Glomerular visceral epithelial cell (primary cell): ENCODE measurements around the gene KY.
A peak's percentile ranks its signal among the peaks of the same experiment; 100 is the strongest.

Experiments
- DNase-seq: peaks from one replicate; pipeline ENCODE4 v3.0.0-alpha.2; 2016; ENCODE audit errors: extremely low spot score

The KY gene

DNA sequence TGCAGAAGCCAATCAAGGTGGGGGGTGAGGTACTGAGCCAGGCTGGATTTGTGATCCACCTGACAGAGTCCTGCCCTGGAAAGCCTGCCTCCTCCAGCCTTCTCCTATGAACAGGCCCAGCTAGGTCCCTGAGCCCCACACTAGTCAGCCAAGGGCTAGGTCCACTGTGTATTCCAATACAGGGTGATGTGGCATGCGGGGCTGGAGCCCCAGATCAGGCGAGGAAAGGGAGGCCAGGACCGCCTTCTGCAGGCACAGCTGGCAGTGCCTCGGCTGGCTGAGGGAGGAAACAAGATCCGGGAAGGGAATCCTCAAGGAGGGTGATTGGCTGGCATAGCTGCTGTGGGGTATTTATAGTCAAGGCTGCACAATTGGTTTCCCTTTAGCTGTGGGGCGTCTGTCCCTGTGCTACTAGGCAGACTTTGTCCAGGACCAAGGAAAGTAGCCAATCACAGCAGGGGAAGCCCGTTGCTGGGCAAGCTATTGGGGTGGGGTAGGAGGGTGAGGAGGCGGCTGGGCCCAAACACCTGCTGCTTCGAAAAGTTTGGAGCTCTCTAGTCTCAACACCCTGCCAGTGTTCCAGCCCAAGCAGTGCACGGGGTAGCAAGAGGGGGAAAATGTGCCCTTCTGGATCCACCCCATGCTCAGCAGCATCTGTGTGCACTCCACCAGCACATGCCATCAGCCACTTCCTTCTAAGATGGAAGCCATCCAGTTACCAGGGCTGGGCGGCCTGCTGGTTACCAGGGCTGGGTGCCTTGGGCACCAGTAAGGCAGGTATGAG is 5.9 kb downstream of the KY start:
- DNase-seq = no peak

DNA sequence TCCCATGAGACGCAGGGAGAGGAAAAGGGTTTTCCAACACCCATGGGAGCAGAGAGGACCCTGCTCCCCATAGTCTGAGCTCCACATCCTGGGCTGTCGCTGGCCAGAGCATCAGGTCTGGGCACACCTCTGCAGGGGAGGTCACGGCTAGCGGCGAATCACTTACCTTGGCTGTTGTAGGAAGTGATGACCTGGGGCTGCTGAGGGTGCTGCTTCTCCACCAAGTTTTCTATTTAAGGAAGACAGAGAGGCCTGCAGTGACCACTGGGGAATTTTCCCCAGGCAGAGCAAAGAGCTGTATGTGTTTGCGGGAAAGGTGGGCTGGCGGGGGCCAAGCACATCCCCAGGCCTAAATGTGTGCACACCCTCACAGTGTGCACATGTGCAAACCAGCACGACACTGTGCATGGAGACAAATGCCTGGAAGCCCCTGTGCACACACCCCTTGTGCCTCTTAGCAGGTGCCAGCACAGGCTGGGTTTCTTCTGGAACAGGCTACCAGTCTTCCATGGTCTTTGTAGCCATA is 7.6 kb downstream of the KY start:
- DNase-seq = no peak

DNA sequence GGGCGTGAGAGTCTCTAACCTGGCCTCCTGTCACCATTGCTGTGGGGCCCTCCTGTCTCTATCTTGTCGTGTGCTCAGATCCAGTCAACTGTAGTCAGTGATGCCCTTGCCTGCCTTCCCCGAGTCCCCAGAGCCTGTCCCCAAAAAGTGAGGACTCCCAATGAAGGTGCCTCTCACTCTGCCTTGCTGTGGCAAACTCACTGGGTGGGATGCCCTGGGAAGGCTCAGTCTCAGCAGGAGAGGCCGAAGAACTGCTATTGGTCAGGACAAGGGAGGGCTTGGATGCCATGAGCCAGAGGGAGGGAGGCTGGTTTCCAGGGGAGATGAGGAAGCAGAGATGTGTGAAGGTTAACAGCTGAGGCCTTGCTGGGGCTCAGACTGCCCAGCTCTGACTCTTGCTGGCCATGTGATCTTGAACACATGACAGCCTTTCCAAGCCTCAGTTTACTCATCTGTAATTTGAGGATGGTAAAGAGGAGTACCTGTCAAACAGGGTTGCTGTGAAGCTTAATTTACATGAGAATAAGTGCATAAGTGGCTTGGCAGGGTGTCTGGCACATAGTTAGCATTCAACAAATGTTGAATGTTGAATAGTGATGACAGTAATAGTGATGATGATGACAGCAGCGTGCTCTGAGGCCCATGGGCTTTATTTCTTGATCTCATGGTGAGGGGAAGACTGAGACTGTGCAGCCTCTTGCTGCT is 8.2 kb downstream of the KY start:
- no peak for DNase-seq

DNA sequence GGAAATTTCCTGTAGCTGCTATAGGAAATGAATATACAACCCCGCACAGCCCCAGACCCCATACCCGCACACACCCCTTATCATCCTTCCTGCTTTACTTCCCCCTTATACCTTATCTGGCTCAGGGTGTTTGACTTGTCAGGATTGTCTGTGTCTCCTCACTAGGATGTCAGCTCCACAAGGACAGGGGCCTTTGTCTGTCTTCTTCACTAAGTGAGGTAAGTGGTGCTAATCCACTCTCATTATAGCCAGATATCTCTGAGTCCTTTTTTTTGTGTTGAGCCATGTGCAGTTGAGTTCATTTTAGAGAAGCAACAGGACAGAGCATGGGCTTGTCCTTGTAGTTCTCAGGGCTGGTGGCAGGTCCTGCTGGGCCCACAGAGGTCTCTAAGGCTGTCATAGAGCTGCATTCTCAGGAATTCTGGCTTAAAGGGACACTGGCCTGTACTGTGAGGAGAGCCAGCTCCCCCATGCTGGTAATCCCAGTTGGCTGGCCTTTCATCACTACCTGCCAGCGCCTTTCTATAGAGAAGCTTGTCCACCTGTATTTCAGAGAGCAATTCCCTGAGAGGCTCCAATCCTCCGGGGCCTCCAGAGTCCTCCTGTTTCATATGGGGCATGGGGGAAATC is 9.0 kb downstream of the KY start:
- no peak for DNase-seq

DNA sequence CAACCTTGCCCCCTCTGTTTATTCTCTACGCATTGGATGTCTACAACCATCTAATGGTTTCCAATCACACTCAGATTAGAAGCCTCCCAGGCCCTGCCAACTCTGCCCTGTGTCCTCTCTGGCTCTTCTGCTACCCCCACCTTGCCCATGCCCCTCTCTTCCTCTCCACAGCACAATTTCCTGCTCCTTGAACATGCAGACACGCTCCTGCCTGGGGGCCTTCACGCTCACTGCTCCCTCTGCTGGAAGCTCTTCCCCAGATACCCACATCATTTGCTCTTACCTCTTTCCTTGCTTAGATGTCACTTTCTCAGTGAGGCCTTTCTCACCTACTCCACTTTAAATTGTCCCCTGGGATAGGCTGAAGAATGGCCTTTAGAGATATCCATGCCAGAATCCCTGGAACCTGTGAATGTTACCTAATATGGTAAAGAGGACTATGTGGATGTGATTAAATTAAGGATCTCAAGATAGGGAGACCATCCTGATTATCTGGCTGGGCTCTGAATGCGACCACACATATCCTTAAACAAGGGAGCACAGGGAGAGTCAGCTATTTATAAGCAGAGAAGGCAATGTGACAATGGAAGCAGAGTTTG is 9.9 kb downstream of the KY start:
- peak; percentile 33 for DNase-seq

DNA sequence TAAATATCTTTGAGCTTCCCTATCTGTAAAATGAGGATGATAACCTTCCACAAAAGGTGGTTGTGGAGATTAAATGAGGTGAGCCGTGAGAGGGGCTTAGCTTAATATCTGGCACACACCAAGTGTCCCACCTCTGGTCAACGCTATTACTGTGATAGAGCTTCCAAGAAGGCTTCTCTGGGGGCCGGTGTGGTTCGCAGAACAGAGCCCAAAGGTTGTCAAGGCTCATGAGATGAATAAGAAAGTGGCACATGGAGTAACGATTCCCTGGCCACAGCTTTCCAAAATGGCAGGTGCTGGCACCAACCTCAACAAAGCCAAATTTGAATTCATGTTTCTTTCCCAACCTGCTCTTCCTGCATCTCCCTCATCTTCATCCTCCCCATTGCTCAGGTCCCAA is 10.4 kb downstream of the KY start:
- no peak for DNase-seq

DNA sequence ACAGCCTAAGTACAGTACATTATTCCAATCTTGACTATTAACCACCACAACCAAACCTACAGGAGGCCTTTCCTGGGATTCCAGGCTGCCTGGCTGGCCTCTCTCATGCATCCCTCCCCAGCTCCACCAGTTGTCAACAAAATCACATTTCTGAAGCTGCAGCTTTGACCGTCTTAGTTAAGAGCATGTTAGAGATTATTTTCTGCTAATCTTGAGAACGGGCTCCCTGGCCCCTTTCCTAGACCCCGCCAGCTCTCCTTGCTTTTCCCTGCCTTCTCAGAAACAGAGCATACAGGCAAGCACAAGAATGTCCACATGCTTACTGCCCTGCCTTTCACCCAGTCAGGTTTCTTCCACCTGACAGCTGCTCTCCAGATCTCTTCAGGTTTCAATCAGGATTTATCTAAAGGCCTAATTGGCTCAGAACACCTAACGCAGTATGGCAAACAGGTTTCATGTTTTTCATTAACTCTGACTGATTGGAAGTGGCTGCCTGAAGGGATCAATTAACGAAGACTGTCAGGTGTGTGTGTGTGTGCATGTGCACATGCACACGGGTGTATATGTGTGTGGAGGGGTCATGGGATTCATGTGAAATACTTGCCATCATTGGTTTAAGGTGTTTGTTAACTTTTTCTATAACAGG is 12.3 kb downstream of the KY start:
- no peak for DNase-seq

DNA sequence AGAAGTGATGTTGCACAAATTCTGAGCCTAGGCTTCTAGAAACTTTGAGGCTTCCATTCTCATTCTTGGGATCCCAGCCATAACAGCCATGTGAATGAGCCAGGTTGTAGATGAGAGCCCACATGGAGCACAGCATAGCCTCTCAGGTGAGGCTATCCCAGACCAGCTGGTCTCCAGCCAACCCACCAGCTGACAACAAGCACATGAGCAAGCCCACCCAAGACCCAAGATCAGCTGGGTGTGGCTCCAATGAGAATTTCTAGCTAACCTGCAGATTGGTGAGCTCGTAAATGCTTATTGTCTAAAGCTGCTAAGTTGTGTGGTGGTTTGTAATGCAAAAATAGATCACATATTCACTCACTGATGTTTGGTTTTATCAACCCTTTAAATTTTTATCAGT is 14.4 kb downstream of the KY start:
- DNase-seq = no peak

DNA sequence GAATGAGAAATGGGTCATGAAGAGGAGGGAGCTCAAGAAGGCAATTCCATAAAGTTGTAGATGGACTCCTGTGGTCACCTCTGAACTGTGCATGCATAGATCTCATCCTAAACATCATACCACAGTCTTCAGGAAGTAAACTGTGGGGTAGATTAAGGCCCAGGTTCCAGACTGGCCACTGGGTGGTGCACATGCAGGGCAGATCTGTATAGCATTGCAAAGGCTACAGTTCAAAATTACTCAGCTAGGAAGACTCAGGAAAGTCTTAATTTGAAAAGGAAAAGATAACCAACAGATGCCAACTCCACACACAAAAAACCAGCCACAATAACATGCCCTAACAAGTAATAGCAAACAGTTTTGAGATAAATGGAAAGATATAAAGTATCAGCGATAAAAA is 20.3 kb downstream of the KY start:
- peak; percentile 18 for DNase-seq

DNA sequence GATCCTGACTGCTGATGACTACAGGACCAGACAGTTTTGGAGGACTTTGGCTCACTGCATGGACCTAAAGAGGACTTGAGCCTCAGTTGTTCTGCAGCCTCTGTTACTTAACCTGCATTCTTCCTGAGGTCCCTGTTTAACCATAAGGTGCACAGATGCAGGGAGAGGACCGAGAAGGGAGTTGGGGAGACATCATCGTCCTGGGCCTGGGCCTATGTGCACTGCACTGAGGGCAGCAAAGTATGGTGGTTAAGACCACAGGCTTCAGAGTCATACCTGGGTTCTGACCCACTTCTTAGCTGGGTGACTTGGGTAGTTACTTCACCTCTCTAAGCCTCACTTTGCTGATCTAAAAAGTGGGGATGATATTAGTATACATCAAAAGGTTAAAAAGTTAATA is 21.9 kb downstream of the KY start:
- no peak for DNase-seq

DNA sequence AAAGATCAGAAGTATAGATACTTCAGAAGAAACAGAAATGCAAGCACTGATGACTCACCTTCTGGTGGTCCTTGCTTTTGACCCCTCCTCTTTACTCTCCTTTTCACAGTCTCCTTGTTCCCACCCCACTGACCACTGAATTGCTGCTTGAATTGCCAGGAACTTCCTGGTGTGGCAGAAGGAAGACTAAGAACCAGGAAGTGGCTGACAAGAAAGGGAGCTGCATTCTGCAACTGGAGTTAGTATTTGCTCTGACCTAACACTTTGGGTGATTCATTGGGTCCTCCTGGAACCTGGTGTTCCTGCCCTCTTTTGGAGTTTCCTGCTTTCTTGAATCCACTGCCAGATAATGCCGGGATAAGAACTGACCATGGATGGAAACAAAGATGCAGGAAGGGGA is 23.0 kb downstream of the KY start:
- DNase-seq = peak; percentile 19

DNA sequence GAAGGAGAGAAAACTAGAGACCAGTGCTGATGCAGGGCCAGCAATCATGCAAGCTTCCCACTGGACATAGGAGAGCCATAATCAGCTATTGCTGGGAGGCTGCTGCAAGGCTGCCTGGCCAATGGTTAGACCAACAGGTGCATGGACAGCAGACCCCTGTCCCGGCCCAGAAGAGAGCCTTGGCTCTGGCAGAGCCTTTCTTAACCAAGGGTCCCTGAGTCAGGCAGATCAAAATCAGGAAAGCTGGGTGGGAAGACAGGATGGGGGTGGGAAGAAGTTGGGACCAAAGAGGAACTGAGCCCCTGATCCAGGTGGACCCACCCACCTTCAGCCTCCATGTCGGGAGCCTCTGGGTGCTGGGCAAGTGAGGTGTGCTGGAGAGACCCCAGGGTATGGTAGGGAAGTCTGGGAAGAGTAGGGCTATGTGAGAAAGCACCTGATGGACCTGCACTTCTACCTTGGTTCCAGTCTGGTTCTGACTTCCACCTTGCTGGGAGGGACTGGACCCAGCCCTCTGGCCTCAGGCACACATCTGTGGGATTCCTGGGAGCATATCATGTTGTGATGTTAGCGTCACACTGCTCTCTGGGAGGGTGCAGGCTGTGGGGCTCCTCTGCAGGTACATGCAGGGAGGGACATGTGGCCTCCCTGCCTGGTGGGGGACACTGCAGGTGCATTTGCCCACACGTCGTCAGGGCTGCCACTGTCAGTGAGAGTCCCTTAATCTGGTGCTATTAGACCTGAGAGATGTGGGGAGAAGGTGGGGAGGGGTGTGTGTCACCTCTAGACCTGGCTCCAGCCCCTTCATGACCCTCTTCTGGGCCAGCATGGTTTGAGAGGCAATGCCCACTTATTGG is 24.7 kb downstream of the KY start:
- DNase-seq = no peak

DNA sequence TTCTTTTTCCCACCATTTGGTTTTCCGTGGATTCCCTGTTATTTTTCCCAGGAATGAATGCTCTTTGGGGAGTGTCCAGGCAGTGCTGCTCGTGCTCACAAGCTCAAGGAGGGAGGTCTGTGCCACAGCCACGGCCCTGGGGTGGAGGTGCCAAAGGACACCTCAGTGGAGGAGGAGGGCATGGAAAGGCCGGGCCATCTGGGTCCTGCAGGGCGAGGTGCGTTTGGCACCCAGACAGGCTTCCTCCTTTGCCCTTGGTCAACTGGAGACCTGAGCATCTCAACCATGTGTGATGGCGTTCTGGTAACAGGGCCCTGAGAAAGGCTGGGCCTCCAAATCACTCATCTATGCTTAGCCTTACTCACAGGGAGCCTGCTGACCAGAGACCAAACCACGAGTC is 25.4 kb downstream of the KY start:
- no peak for DNase-seq

DNA sequence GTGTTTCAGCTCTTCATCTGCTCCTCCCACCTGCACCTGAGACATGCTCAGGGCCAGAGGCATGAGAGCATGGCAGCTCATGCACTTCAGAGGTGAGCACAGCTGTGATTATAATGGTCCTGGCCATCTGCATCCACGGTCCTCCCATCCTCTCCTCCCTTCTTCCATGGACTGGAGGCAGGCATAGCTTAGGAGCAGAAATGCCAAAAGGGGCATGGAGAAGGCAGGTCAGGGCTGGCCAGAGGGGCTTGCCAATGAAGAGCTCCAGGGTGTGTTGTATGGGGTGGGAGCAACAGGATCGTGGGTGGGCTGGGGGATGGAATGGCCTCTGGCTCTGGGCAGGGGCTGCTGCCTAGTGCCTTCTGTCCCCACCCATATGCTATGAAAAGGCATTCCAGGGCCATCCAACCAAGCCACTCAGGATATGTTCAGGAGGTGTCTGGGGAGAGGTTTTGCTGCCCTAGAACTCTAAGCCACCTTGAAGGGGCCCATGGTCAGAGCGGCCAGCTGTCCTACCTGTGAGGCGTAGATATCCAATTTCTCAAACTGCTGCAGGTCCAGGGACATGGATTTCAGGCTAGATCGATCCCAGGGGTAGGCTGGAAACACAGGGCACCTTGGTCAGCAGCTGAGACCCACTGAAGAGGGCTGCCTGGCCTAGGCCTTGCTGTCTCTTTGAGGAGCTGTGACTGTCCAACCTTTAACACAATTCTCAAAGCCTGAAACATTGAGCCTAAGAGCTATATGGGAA is 26.1 kb downstream of the KY start:
- no peak for DNase-seq

DNA sequence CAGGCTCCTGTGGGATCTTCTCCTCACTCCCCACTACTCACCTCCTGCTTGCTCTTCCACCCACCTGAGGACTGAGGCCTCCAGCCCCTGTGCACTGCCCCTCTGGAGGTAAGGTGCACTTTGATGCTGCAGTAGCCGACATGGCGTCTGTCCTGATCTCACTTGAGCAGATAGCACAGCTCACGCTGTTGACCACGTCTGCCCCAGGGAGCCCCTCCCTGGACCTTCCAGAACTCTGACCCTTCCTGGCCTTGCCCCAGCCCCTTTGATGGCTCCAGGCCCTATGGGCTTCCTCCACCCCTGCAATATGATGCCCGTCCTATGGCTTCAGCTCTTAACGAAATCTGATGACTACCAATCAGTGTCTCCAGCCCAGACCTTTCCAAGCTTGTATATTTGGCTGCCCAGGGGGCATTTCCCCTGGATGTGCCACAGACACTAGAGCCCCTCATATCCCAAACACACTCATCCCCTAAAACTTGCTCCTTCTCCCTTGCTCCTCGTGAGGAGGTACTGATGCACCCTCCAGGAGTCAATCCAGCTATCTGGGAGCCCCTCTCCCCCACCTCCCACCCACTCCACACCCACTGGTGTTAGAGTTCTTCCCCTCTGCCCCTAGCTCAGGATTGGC is 27.1 kb downstream of the KY start:
- no peak for DNase-seq

DNA sequence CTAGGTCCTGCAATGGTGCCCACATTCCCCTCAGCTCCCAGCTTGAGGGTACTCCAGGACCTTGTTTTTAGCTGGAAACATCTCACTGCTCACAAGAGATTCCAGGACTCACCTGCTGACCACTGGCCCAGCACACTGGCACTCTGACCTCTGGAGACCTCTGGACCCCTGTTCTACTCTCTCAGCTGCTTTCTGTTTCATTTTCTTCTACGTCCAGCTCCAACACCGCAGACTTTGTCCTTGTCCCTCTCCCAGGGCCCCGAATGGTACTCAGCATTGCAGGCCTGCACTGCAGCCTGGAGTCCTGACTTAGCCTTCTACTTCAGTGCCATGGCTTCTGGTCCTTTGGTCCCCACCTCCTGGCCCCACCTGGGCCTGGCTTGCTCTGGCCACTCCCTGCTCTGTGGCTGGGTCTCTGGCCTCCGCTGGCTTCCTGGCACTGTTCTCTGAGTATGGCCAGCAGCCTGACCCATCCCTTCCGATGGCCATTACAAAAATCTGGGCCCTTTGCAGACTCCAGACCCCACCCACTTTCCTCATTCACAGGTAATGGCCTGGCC is 27.9 kb downstream of the KY start:
- DNase-seq = no peak

DNA sequence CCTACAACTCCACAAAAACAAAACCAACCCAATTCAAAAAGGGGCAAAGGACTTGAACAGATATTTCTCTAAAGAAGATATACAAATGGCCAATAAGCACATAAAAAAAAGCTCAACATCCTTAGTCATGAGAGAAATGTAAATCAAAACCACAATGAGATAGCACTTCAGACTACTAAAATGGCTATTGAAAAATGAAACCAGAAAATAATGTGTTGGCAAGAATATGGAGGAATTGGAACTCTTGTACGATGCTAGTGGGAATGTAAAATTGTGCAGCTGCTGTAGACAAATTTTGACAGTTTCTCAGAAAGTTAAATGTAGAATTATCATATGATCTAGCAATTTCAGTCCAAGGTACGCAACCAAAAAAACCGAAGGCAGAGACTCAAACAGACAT is 29.0 kb downstream of the KY start:
- DNase-seq = no peak

DNA sequence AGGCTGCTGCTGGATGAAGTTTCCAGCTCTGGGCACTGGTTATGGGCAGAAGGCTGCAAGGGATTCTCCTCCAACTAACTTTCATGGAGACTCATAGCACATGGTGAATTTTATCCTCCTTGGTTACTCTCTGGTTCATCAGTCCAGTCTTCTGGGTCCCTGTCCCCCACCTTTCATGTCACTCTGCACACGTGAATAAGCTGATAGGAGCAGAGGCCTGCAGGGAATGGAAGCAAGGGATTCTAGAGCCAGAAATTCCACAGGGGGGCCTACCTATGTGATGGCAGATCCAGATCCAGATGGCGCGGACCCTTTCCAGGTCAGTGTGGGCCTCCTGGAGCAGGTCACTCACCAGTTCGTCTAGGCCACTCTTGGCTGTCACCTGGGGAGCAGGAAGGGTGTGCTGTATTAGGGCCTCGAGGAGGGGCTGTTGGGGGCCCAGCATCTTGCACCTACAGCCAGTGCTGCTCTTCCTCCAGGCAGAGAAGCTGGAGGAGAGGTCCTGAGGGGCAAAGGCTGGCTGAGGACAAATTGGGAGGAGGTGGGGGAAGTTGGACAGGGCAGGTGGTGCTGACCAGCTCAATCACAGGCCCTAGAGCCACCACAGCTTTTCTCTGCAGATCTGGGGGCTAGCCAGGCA is 30.2 kb downstream of the KY start:
- no peak for DNase-seq

DNA sequence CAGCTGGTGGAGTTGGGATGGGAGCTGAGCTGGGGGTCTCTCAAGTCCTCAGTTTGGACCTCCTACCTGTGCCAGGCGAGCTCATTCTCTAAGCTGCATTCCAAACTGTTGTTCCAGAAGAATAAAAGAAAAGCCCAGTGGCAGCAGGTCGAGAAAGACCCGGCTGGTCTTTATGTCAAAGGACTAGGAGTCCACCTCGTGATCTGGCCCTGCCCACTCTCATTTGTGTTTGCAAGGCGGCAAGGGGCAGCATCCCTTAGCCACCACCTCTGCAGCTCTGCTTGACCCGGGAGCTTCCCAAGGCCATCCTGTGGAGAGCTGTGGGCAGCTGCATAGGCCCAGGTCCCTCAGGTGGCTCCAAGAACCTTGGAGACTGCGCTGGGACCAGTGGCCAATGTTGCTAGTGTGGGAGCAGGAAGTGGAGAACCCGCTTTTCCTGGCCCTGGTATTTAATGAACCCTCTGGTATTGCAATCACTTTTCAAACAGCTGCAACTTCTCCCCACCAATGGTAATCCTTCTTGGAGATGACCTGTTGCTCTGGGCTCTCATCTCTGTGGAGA is 30.9 kb downstream of the KY start:
- no peak for DNase-seq
